Progenitor cell of endocrine pancreas (in vitro differentiated cells): ENCODE results near the gene TPST2. TPM values are rescaled to one million over a fixed set of nuclear protein-coding genes. Genes with fewer than 3 reads are reported as not detected.

Experiments used
- DNase-seq: peaks from one replicate; pipeline ENCODE4 v3.0.0; 2021; ENCODE audit warnings: low spot score; ENCODE audit not compliant: unreplicated experiment
- H3K27ac Mint-ChIP-seq: 2 replicates; pipeline ENCODE4 v1.8.0; 2021; ENCODE audit warnings: mild to moderate bottlenecking, moderate library complexity, mixed read lengths
- H3K27me3 Mint-ChIP-seq: 2 replicates; pipeline ENCODE4 v1.8.0; 2021; ENCODE audit warnings: mixed read lengths
- H3K36me3 Mint-ChIP-seq: 2 replicates; pipeline ENCODE4 v1.8.0; 2022; ENCODE audit warnings: mixed read lengths; ENCODE audit not compliant: insufficient read depth
- H3K4me1 Mint-ChIP-seq: 2 replicates; pipeline ENCODE4 v1.8.0; 2021; ENCODE audit warnings: low read depth, mixed read lengths
- H3K4me3 Mint-ChIP-seq: 2 replicates; pipeline ENCODE4 v1.8.0; 2021; ENCODE audit warnings: low read depth, mild to moderate bottlenecking, moderate library complexity, mixed read lengths
- H3K9me3 Mint-ChIP-seq: 2 replicates; pipeline ENCODE4 v1.8.0; 2021; ENCODE audit warnings: low read depth, mixed read lengths
- total RNA-seq: library from RNA; stranded (reverse); gene quantifications from 2 replicates; pipeline ENCODE4 v1.2.1, GENCODE V29; 2021
- TF ChIP-seq, protein P1 (sequence below): fragments of 200-600 bp; sonication (generic); IDR thresholded peaks from one replicate; pipeline ENCODE4 v1.5.0; 2021; ENCODE audit warnings: antibody characterized with exemption, mild to moderate bottlenecking; ENCODE audit not compliant: unreplicated experiment

TPST2 gene
- total RNA-seq, 1 donor from 2014 or later, result 19.1 TPM

DNA sequence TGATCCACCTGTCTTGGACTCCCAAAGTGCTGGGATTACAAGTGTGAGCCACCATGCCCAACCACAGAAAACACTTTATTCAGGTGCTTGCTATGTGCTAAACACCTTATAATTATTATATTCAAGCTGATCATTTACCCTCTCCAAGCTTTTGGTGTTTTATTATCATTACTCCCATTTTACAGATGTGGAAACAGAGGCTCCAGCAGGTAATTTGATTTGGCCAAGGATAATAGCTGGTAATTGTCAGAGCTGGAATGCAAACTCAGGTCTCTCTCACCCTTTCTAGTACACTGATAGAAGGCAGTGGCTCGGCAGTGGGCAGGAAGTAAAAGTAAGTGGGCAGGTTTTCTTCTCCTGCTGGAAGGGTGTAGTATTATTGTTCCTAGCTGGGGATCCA lies 3.8 kb upstream of the TPST2 start:
- H3K9me3 Mint-ChIP-seq, result no peaks in the 10 kb centered on the region
- H3K4me3 Mint-ChIP-seq, result no peak overlapping the region
- peaks cover 14% of the 10 kb centered on the region for H3K4me1 Mint-ChIP-seq
- TF ChIP-seq, protein P1, sequence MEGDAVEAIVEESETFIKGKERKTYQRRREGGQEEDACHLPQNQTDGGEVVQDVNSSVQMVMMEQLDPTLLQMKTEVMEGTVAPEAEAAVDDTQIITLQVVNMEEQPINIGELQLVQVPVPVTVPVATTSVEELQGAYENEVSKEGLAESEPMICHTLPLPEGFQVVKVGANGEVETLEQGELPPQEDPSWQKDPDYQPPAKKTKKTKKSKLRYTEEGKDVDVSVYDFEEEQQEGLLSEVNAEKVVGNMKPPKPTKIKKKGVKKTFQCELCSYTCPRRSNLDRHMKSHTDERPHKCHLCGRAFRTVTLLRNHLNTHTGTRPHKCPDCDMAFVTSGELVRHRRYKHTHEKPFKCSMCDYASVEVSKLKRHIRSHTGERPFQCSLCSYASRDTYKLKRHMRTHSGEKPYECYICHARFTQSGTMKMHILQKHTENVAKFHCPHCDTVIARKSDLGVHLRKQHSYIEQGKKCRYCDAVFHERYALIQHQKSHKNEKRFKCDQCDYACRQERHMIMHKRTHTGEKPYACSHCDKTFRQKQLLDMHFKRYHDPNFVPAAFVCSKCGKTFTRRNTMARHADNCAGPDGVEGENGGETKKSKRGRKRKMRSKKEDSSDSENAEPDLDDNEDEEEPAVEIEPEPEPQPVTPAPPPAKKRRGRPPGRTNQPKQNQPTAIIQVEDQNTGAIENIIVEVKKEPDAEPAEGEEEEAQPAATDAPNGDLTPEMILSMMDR, result no peak
- DNase-seq, result no peak
- no peak overlapping the region for H3K27ac Mint-ChIP-seq
- no peaks in the 10 kb centered on the region for H3K36me3 Mint-ChIP-seq
- peaks cover 9% of the 10 kb centered on the region for H3K27me3 Mint-ChIP-seq

DNA sequence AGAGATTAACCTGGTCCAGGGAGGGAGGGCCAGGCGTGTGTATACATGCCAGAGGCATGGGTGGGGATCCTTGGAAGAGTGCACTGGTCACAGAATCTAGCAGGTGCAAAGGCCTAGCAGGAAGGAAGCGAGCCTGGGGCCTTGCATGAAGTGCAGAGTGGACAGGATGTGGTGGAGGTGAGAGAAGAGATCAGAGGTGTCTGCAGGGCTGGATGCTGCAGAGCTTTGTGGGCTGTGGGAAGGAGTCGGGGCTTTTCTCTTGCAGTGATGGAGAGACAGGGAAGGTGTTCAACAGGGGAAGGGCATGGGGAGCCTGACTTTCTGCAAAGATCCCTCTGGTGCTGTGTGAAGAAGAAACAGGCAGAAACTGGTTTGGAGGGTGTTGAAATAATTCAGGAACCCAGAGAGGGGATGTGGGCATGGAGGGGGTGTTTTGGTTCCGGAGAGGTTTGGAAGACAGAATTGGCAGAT lies 2.5 kb upstream of the TPST2 start:
- Mint-ChIP-seq H3K27me3 (peaks cover 9% of the 10 kb centered on the region), H3K4me1 (peaks cover 8% of the 10 kb centered on the region), H3K36me3 (no peaks in the 10 kb centered on the region), H3K9me3 (no peaks in the 10 kb centered on the region), H3K27ac (no peak overlapping the region), H3K4me3 (no peak overlapping the region)
- no peak for DNase-seq
- TF ChIP-seq, protein P1, result no peak

DNA sequence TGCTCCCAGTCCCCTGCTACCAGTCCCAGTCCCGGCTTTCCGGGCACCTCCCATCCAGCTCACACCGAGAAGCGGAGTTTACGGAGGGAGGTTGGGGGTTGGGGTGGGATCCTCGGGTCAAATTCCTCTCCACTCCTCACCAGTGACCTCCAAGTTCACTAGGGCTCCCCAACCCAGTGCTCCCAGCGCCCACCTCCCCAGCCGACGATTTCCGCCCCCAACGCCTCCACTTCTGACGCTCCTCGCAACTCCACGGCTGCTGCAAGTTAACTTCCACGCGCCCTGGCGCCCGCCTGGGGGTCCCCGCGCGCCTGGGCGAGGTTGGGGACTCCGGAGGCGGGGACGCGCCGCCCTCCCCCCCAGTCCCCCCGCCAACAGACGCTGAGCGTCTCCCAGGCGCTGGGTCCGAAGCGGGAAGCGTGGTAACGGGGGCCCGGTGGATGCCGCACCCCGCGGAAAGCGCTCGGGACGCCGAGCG lies 526 bp downstream of the TPST2 start:
- H3K9me3 Mint-ChIP-seq, result no peaks in the 10 kb centered on the region
- no peaks in the 10 kb centered on the region for H3K4me1 Mint-ChIP-seq
- peak overlapping the region; percentile 16 for H3K27ac Mint-ChIP-seq
- TF ChIP-seq, protein P1, result no peak
- H3K4me3 Mint-ChIP-seq, result peak overlapping the region; percentile 79
- H3K27me3 Mint-ChIP-seq, result peaks cover 9% of the 10 kb centered on the region
- DNase-seq, result peak; percentile 12
- H3K36me3 Mint-ChIP-seq, result no peaks in the 10 kb centered on the region

DNA sequence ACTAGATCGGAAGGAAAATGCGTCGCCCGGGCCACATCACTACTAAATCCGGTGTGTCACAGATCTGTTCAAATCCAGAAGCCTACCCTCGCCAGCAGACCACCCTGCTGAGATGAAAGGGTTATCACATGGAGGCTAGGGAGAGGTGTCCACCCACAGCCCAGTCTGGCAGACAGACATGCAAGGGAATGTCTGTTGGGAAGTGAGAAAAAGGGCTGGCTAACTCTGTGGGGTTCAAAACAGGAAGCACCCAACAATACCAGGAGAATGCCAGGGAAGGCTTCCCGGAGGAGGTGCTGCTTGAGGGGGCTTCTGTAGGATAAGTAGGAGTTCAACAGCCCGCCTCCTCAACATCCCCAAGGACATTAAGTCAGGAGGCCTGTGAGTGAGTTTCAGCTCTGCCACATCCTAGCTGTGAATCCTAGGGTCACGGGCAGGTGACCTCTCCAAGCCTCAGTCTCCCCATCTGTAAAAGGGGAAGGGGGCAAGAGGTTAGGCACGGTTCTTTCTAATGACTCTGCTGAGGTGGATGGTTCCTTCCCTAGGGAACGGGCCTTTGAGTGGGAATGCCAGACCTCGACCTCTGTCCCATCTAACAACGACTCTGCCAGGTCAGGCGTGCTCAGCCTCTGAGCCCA lies 1.1 kb downstream of the TPST2 start:
- DNase-seq, result no peak
- Mint-ChIP-seq H3K9me3 (no peaks in the 10 kb centered on the region), H3K36me3 (no peaks in the 10 kb centered on the region), H3K27ac (peak overlapping the region; percentile 16), H3K4me1 (no peaks in the 10 kb centered on the region), H3K4me3 (peak overlapping the region; percentile 79), H3K27me3 (peaks cover 9% of the 10 kb centered on the region)
- TF ChIP-seq, protein P1, result no peak

DNA sequence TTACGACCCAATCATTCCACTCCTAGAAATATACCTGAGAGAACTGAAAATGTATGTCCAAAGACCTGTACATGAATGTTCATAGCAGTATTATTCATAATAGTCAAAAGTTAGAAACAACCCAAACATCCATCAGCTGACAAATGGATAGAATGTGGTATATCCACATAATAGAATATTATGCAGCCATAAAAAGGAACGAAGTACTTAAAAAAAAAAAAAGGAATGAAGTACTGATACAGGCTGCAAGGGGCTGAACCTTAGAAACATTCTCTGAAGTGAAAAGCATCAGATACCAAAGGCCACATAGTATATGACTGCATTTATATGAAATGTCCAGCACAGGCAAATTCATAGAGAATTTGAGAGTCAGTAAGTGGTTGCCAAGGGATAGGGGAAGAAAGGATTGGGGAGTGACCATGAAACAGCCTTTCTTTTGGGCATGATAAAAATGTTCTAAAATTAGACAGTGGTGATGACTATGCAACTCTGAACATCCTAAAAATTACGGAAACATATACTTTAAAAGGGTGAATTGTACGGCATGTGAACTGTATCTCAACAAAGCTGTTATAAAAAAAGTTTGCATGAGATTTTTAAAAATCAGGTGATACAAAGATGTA lies 1.8 kb downstream of the TPST2 start:
- Mint-ChIP-seq H3K9me3 (no peaks in the 10 kb centered on the region), H3K27ac (no peak overlapping the region), H3K36me3 (no peaks in the 10 kb centered on the region), H3K4me3 (peak overlapping the region; percentile 79), H3K27me3 (peaks cover 9% of the 10 kb centered on the region), H3K4me1 (no peaks in the 10 kb centered on the region)
- no peak for DNase-seq
- TF ChIP-seq, protein P1, result no peak
